Chondrocyte (in vitro differentiated cells): ENCODE results near the gene TP53I11. TPM values are rescaled to one million over a fixed set of nuclear protein-coding genes. Genes with fewer than 3 reads are reported as not detected.

ENCODE experiments used
- DNase-seq: peaks from one replicate; pipeline ENCODE4 v3.0.0; 2021; ENCODE audit warnings: mixed read lengths, low spot score
- H3K27ac Mint-ChIP-seq: one replicate; pipeline ENCODE4 v1.8.0; 2021; ENCODE audit warnings: mild to moderate bottlenecking, moderate library complexity, mixed read lengths; ENCODE audit not compliant: unreplicated experiment
- H3K27me3 Mint-ChIP-seq: 2 replicates; pipeline ENCODE4 v1.8.0; 2021; ENCODE audit warnings: low read depth, mixed read lengths
- H3K36me3 Mint-ChIP-seq: 2 replicates; pipeline ENCODE4 v1.8.0; 2021; ENCODE audit warnings: low read depth, mixed read lengths
- H3K4me1 Mint-ChIP-seq: 2 replicates; pipeline ENCODE4 v1.8.0; 2021; ENCODE audit warnings: low read depth, mild to moderate bottlenecking, mixed read lengths
- H3K4me3 Mint-ChIP-seq: one replicate; pipeline ENCODE4 v1.8.0; 2021; ENCODE audit warnings: mild to moderate bottlenecking, moderate library complexity, mixed read lengths; ENCODE audit not compliant: unreplicated experiment
- H3K9me3 Mint-ChIP-seq: 2 replicates; pipeline ENCODE4 v1.8.0; 2021; ENCODE audit warnings: low read depth, mixed read lengths
- CTCF ChIP-seq: fragments of 200-600 bp; sonication (generic); IDR thresholded peaks from 2 replicates; pipeline ENCODE4 v1.5.0; 2021; ENCODE audit warnings: antibody characterized with exemption, mild to moderate bottlenecking, moderate library complexity
- total RNA-seq: library from RNA; stranded (reverse); gene quantifications from 3 replicates; pipeline ENCODE4 v1.2.1, GENCODE V29; 2021

TP53I11 gene
- total RNA-seq, 1 donor from 2014 or later: 97.5 TPM

- DNase-seq: no peak
- H3K27me3 Mint-ChIP-seq: no peaks in the 10 kb centered on the region
- no peak for TF ChIP-seq CTCF
- H3K9me3 Mint-ChIP-seq: no peaks in the 10 kb centered on the region
- no peak overlapping the region for H3K4me3 Mint-ChIP-seq
- H3K27ac Mint-ChIP-seq: no peak overlapping the region
- H3K36me3 Mint-ChIP-seq: peaks cover 2% of the 10 kb centered on the region
- peaks cover 18% of the 10 kb centered on the region for H3K4me1 Mint-ChIP-seq
Measured at GRCh38 chr11:44942029-44942955, 8.4 kb downstream of the TP53I11 start.

- Mint-ChIP-seq H3K4me3 (no peak overlapping the region), H3K9me3 (no peaks in the 10 kb centered on the region), H3K36me3 (no peaks in the 10 kb centered on the region), H3K27me3 (no peaks in the 10 kb centered on the region), H3K4me1 (peaks cover 16% of the 10 kb centered on the region), H3K27ac (no peak overlapping the region)
- no peak for DNase-seq
- TF ChIP-seq CTCF: no peak
Measured at GRCh38 chr11:44941259-44942021, 9.2 kb downstream of the TP53I11 start.

- no peak for DNase-seq
- H3K9me3 Mint-ChIP-seq: no peaks in the 10 kb centered on the region
- no peak overlapping the region for H3K27ac Mint-ChIP-seq
- H3K27me3 Mint-ChIP-seq: no peaks in the 10 kb centered on the region
- H3K4me1 Mint-ChIP-seq: peaks cover 16% of the 10 kb centered on the region
- H3K36me3 Mint-ChIP-seq: peaks cover 1% of the 10 kb centered on the region
- no peak for TF ChIP-seq CTCF
- no peak overlapping the region for H3K4me3 Mint-ChIP-seq
Measured at GRCh38 chr11:44940835-44941234, 9.8 kb downstream of the TP53I11 start.

GRCh38 chr11:44940404-44940803 is 10.3 kb downstream of the TP53I11 start:
- no peak overlapping the region for H3K27ac Mint-ChIP-seq
- H3K4me1 Mint-ChIP-seq: peaks cover 16% of the 10 kb centered on the region
- H3K9me3 Mint-ChIP-seq: no peaks in the 10 kb centered on the region
- H3K27me3 Mint-ChIP-seq: no peaks in the 10 kb centered on the region
- DNase-seq: no peak
- no peak overlapping the region for H3K4me3 Mint-ChIP-seq
- no peak for TF ChIP-seq CTCF
- peaks cover 4% of the 10 kb centered on the region for H3K36me3 Mint-ChIP-seq

GRCh38 chr11:44939673-44940395 is 10.8 kb downstream of the TP53I11 start:
- Mint-ChIP-seq H3K36me3 (peaks cover 4% of the 10 kb centered on the region), H3K9me3 (no peaks in the 10 kb centered on the region), H3K4me3 (no peak overlapping the region), H3K27me3 (no peaks in the 10 kb centered on the region), H3K4me1 (peaks cover 16% of the 10 kb centered on the region), H3K27ac (no peak overlapping the region)
- DNase-seq: no peak
- peak; percentile 44 for TF ChIP-seq CTCF
